ENCODE data around the gene PRC1. TPM values are rescaled to one million over a fixed set of nuclear protein-coding genes. Genes with fewer than 3 reads are reported as not detected.

PRC1 gene, protein sequence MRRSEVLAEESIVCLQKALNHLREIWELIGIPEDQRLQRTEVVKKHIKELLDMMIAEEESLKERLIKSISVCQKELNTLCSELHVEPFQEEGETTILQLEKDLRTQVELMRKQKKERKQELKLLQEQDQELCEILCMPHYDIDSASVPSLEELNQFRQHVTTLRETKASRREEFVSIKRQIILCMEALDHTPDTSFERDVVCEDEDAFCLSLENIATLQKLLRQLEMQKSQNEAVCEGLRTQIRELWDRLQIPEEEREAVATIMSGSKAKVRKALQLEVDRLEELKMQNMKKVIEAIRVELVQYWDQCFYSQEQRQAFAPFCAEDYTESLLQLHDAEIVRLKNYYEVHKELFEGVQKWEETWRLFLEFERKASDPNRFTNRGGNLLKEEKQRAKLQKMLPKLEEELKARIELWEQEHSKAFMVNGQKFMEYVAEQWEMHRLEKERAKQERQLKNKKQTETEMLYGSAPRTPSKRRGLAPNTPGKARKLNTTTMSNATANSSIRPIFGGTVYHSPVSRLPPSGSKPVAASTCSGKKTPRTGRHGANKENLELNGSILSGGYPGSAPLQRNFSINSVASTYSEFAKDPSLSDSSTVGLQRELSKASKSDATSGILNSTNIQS
- total RNA-seq, result 8.1 and 23.9 TPM in 2 replicates

DNA sequence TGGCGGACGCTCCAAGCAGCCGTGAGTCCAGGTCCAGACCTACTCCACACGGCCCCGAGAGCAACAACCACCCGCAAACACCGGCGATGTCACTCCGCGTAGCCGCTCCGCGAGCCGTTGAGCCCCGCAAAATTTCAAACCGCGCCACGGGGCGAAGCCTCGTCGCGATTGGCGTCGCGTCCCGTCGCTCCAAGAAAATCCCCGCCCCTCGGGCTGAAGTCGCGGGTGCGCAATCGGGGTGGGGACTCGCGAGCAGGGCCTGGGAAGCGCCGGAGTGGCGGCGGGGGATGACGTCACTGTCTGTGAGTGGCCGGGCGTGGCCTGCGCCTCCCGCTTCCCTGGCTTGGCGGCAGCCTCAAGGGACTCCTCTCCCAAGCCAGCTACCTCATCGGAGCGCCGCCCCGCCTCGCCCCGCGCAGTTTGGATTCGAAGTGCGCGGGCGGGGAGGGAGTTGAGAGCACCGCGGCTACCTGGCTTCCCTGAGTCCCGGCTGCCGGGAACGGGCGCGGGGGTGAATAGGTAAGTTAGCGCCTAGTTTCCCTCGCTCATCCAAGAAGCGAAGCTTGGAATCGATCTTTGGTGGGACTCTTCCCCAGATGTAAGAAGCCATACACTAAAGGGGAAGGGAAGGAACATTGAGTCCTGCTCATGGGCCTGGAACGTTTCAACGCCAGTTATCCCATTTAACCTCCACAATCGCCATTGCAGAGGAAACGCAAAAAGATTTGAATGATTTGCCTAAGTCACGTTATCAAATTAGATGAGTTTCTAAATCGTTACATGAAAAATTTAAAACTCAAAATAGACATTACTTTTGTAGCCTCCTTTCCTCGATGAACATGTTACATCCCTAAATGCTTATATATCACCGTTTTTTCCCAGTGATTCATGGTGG is at the start of gene PRC1:
PRC1 (minus strand) TSS at position 119 of the 895 bp plus-strand sequence; CDS start at position 1, 118 bp downstream.

GRCh38 chr15:91022075-91022831 is 27.9 kb upstream of the PRC1 start, which contains the start of gene VPS33B:
Gene VPS33B, minus strand, starts transcription at chr15:91022594. Its CDS starts 345 bp downstream, at chr15:91022249.

DNA sequence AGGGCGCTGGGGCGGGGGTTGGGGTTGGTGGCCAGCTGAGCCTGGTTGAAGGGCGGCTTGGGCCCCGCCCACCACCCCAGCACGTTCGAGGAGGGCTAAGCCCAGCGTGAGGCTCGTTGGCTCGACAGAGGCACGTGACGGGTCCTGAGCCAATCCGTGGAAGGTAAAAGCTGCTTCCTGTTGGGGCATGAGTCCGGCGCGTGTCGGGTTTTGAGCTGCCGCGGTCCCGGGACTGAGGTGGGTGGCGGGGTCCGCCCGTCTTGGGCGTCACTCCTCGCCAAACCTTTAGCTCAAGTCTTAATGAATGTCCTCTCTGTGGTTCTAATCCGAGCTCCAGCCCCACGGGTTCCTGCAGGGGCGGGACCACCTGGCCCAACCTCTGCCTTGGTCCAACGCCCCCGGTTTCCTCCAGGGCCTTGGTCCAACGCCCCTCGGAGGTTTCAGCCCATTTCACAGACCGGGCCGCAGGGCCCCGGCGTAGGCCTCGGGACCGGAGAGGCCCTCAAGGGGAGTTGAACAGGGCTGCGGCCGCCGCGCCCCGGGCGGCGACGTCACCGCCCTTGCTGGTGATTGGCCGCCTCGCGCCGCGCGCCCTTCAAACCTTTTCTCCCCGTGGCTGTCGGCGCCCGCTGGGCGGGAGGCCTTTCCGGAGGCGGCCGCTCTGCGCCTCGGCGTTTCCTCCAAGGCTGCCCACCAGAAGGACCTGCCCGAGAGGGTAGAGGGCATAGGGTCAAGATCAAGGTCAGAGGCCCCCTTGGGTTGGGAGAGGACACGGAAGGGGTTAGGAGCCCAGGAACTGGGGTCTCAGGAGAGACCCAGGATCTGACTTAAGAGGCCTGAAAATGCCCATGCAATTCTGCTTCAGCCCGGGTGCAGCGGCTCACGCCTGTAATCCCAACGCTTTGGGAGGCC is 39.4 kb downstream of the PRC1 start, which contains the start of gene RCCD1:
RCCD1 (plus strand) TSS at position 173 of the 912 bp plus-strand sequence. CDS start 1,851 bp downstream, outside the sequence.

GRCh38 chr15:90934949-90935751 is 59.2 kb downstream of the PRC1 start, which contains the start of gene UNC45A:
Gene UNC45A, plus strand, starts transcription at chr15:90935285. Its CDS starts 40 bp downstream, at chr15:90935325.

DNA sequence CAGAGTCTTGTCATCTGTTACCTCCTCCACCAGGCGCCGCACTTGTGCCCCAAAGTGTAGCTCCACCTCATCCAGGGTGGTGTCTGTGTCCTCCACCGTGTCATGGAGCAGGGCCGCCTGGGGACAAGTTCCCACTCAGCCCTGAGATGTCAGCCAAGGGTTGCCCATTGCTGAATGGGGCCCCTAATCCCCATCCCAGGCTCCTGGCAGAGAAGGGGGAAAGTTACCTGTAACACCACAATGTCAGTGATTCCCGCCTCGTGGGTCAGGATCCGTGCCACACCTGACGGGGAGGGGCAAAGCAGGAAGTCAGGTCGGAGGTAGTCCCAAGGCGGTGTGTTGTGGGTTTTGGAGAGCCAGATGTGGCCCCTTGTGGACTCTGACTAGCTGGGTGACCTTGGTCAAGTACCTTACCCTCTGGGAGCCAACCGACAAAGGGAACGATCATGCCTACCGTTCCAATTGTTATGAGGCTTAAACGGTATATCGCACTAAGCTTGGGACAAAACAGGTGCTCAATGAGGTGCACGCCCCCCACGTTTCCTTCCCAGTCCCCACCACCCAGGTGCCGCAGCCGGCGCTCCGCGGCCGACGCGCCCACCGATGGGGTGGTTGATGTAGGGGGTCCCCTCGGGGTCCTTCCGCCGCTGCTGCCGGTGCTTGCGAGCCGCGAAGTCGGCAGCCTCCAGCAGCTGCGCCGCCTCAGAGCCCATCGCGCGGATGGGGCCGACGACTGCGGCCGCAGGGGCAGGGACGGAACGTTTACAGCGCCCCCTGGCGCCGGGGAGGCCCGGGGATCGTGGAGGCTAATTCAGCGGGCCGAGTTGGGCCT is 62.3 kb downstream of the PRC1 start, which contains the start of gene HDDC3:
HDDC3 (minus strand) TSS at position 722 of the 832 bp plus-strand sequence; CDS start at position 713, 9 bp downstream.

Other genes starting within 250 kb of the PRC1 start
- gene FURIN, start 125.9 kb downstream of the PRC1 start, total RNA-seq, result 36.2 and 71.3 TPM in 2 replicates
- gene FES, start 110.0 kb downstream of the PRC1 start, total RNA-seq, result 3.2 and 7.0 TPM in 2 replicates
- 16.0 and 16.4 TPM in 2 replicates for gene MAN2A2, start 91.2 kb downstream of the PRC1 start, total RNA-seq
- gene HDDC3, start 62.0 kb downstream of the PRC1 start, total RNA-seq, result 19.3 and 26.6 TPM in 2 replicates
- gene UNC45A, start 59.2 kb downstream of the PRC1 start, total RNA-seq, result 50.3 and 93.3 TPM in 2 replicates
- 14.2 and 17.5 TPM in 2 replicates for gene RCCD1, start 39.7 kb downstream of the PRC1 start, total RNA-seq
- gene VPS33B, start 28.1 kb upstream of the PRC1 start, total RNA-seq, result 12.4 and 13.0 TPM in 2 replicates
- gene SV2B, start 105.7 kb upstream of the PRC1 start, total RNA-seq, result under 0.01 and 0.24 TPM in 2 replicates